Stimulated activated memory B cell treated with anti-CD40 and anti-IgM and Interleukin-4, amounts not matched to agents 10 μg/mL and 1 μg/mL and 100 μg/mL, for 72 hours (primary cell): Measurements from ENCODE around the gene CCDC83.

Experiments used
- ATAC-seq: fragments of 150-1000 bp; cut with Tn5 transposase; 2 replicates; pipeline ENCODE4 v1.10.0; 2021
- H3K27ac Mint-ChIP-seq: one replicate; pipeline ENCODE4 v1.8.0; 2022; ENCODE audit warnings: mild to moderate bottlenecking, mixed read lengths
- H3K27me3 Mint-ChIP-seq: one replicate; pipeline ENCODE4 v1.8.0; 2022; ENCODE audit warnings: mixed read lengths
- H3K36me3 Mint-ChIP-seq: one replicate; pipeline ENCODE4 v1.8.0; 2022; ENCODE audit warnings: mixed read lengths
- H3K4me1 Mint-ChIP-seq: one replicate; pipeline ENCODE4 v1.8.0; 2022; ENCODE audit warnings: mixed read lengths
- H3K4me3 Mint-ChIP-seq: one replicate; pipeline ENCODE4 v1.8.0; 2022; ENCODE audit warnings: mild to moderate bottlenecking, moderate library complexity, mixed read lengths
- H3K9me3 Mint-ChIP-seq: one replicate; pipeline ENCODE4 v1.8.0; 2022; ENCODE audit warnings: mixed read lengths

The CCDC83 gene

GRCh38 chr11:85934596-85935169, 79.5 kb downstream of the CCDC83 start:
- no peaks in the 10 kb centered on the region for H3K4me1 Mint-ChIP-seq
- no peak overlapping the region for H3K4me3 Mint-ChIP-seq
- H3K36me3 Mint-ChIP-seq, result peaks cover 10% of the 10 kb centered on the region
- ATAC-seq, result no peak
- H3K27me3 Mint-ChIP-seq, result no peaks in the 10 kb centered on the region
- peaks cover 6% of the 10 kb centered on the region for H3K9me3 Mint-ChIP-seq
- H3K27ac Mint-ChIP-seq, result no peak overlapping the region

- peaks cover 10% of the 10 kb centered on the region for H3K36me3 Mint-ChIP-seq
- H3K4me3 Mint-ChIP-seq, result no peak overlapping the region
- H3K27ac Mint-ChIP-seq, result no peak overlapping the region
- no peaks in the 10 kb centered on the region for H3K27me3 Mint-ChIP-seq
- no peak for ATAC-seq
- H3K4me1 Mint-ChIP-seq, result no peaks in the 10 kb centered on the region
- H3K9me3 Mint-ChIP-seq, result peaks cover 3% of the 10 kb centered on the region
These were observed 80.6 kb downstream of the CCDC83 start for GRCh38 chr11:85935751-85936150.

- no peaks in the 10 kb centered on the region for H3K4me1 Mint-ChIP-seq
These were observed 82.7 kb downstream of the CCDC83 start for GRCh38 chr11:85937835-85938234.

GRCh38 chr11:85939099-85940015, 84.2 kb downstream of the CCDC83 start:
- Mint-ChIP-seq H3K27ac (no peak overlapping the region), H3K4me1 (no peaks in the 10 kb centered on the region), H3K9me3 (peaks cover 3% of the 10 kb centered on the region), H3K27me3 (no peaks in the 10 kb centered on the region), H3K36me3 (peaks cover 10% of the 10 kb centered on the region), H3K4me3 (no peak overlapping the region)
- no peak for ATAC-seq

More at GRCh38 chr11:85937835-85938234, 82.7 kb downstream of the CCDC83 start:
- Mint-ChIP-seq H3K27me3 (no peaks in the 10 kb centered on the region), H3K4me3 (no peak overlapping the region), H3K9me3 (peaks cover 3% of the 10 kb centered on the region), H3K36me3 (peaks cover 10% of the 10 kb centered on the region), H3K27ac (no peak overlapping the region)
- ATAC-seq, result no peak

- no peak for ATAC-seq
- no peak overlapping the region for H3K4me3 Mint-ChIP-seq
- H3K9me3 Mint-ChIP-seq, result peaks cover 11% of the 10 kb centered on the region
- peaks cover 10% of the 10 kb centered on the region for H3K36me3 Mint-ChIP-seq
- no peaks in the 10 kb centered on the region for H3K4me1 Mint-ChIP-seq
- no peaks in the 10 kb centered on the region for H3K27me3 Mint-ChIP-seq
- H3K27ac Mint-ChIP-seq, result no peak overlapping the region
These were observed 86.3 kb downstream of the CCDC83 start for GRCh38 chr11:85941380-85941973.

- no peak for ATAC-seq
These were observed 90.1 kb downstream of the CCDC83 start for GRCh38 chr11:85945296-85945695.

GRCh38 chr11:85945788-85946187, 90.6 kb downstream of the CCDC83 start:
- Mint-ChIP-seq H3K9me3 (peaks cover 11% of the 10 kb centered on the region), H3K4me1 (no peaks in the 10 kb centered on the region), H3K27me3 (no peaks in the 10 kb centered on the region), H3K36me3 (no peaks in the 10 kb centered on the region), H3K4me3 (no peak overlapping the region), H3K27ac (no peak overlapping the region)
- no peak for ATAC-seq

More at GRCh38 chr11:85945296-85945695, 90.1 kb downstream of the CCDC83 start:
- no peaks in the 10 kb centered on the region for H3K27me3 Mint-ChIP-seq
- H3K9me3 Mint-ChIP-seq, result peaks cover 10% of the 10 kb centered on the region
- H3K4me1 Mint-ChIP-seq, result no peaks in the 10 kb centered on the region
- H3K27ac Mint-ChIP-seq, result no peak overlapping the region
- no peak overlapping the region for H3K4me3 Mint-ChIP-seq
- no peaks in the 10 kb centered on the region for H3K36me3 Mint-ChIP-seq

- Mint-ChIP-seq H3K36me3 (no peaks in the 10 kb centered on the region), H3K4me3 (no peak overlapping the region), H3K27me3 (no peaks in the 10 kb centered on the region), H3K9me3 (peaks cover 14% of the 10 kb centered on the region), H3K4me1 (no peaks in the 10 kb centered on the region), H3K27ac (no peak overlapping the region)
- ATAC-seq, result no peak
These were observed 91.0 kb downstream of the CCDC83 start for GRCh38 chr11:85946221-85946620.

GRCh38 chr11:85947431-85948272, 92.5 kb downstream of the CCDC83 start:
- no peak overlapping the region for H3K27ac Mint-ChIP-seq
- H3K4me1 Mint-ChIP-seq, result no peaks in the 10 kb centered on the region
- H3K4me3 Mint-ChIP-seq, result no peak overlapping the region
- no peaks in the 10 kb centered on the region for H3K36me3 Mint-ChIP-seq
- ATAC-seq, result peak; percentile 18
- peaks cover 18% of the 10 kb centered on the region for H3K9me3 Mint-ChIP-seq
- H3K27me3 Mint-ChIP-seq, result no peaks in the 10 kb centered on the region

GRCh38 chr11:85948884-85949283, 93.7 kb downstream of the CCDC83 start:
- Mint-ChIP-seq H3K9me3 (peaks cover 24% of the 10 kb centered on the region), H3K36me3 (peaks cover 11% of the 10 kb centered on the region), H3K4me3 (no peak overlapping the region), H3K4me1 (no peaks in the 10 kb centered on the region), H3K27ac (no peak overlapping the region), H3K27me3 (no peaks in the 10 kb centered on the region)
- ATAC-seq, result no peak

- peaks cover 19% of the 10 kb centered on the region for H3K36me3 Mint-ChIP-seq
- H3K27ac Mint-ChIP-seq, result no peak overlapping the region
- no peak overlapping the region for H3K4me3 Mint-ChIP-seq
- peaks cover 24% of the 10 kb centered on the region for H3K9me3 Mint-ChIP-seq
- no peaks in the 10 kb centered on the region for H3K4me1 Mint-ChIP-seq
- H3K27me3 Mint-ChIP-seq, result no peaks in the 10 kb centered on the region
- ATAC-seq, result no peak
These were observed 94.6 kb downstream of the CCDC83 start for GRCh38 chr11:85949798-85950197.

GRCh38 chr11:85950317-85951048, 95.3 kb downstream of the CCDC83 start:
- no peak overlapping the region for H3K27ac Mint-ChIP-seq
- H3K27me3 Mint-ChIP-seq, result no peaks in the 10 kb centered on the region
- ATAC-seq, result no peak
- H3K9me3 Mint-ChIP-seq, result peaks cover 24% of the 10 kb centered on the region
- H3K4me3 Mint-ChIP-seq, result no peak overlapping the region
- H3K4me1 Mint-ChIP-seq, result no peaks in the 10 kb centered on the region
- H3K36me3 Mint-ChIP-seq, result peaks cover 25% of the 10 kb centered on the region

GRCh38 chr11:85951049-85951405, 95.8 kb downstream of the CCDC83 start:
- Mint-ChIP-seq H3K4me3 (no peak overlapping the region), H3K27me3 (no peaks in the 10 kb centered on the region), H3K9me3 (peaks cover 20% of the 10 kb centered on the region), H3K27ac (no peak overlapping the region), H3K36me3 (peaks cover 30% of the 10 kb centered on the region), H3K4me1 (no peaks in the 10 kb centered on the region)
- peak; percentile 36 for ATAC-seq

GRCh38 chr11:85951428-85952107, 96.4 kb downstream of the CCDC83 start:
- Mint-ChIP-seq H3K36me3 (peaks cover 36% of the 10 kb centered on the region), H3K4me3 (no peak overlapping the region), H3K27ac (no peak overlapping the region), H3K27me3 (no peaks in the 10 kb centered on the region), H3K9me3 (peaks cover 18% of the 10 kb centered on the region), H3K4me1 (no peaks in the 10 kb centered on the region)
- no peak for ATAC-seq
